Measurements from ENCODE around the gene USP6NL. TPM values are rescaled to one million over a fixed set of nuclear protein-coding genes. Genes with fewer than 3 reads are reported as not detected.
"Not testable (repeated sequence)": the region's sequence is repeated elsewhere in the genome, so short reads cannot be mapped to it uniquely, and the experiment has no call there.

The USP6NL gene
- total RNA-seq, 1 experiment from 2014 or later: 13.0 TPM

GRCh38 chr10:11437391-11438142 is 173.9 kb downstream of the USP6NL start:
- no peak for DNase-seq
- no peaks in the 10 kb centered on the region for H3K79me2 ChIP-seq (ENCODE audit: low read length)
- TF ChIP-seq EZH2phosphoT487 (IDR thresholded peaks at IDR 0.05; ENCODE audit: borderline replicate concordance, low read length) (no peak), EZH2 (IDR thresholded peaks at IDR 0.05; ENCODE audit: low read length, unreplicated experiment) (no peak)
- TF ChIP-seq, protein P1, sequence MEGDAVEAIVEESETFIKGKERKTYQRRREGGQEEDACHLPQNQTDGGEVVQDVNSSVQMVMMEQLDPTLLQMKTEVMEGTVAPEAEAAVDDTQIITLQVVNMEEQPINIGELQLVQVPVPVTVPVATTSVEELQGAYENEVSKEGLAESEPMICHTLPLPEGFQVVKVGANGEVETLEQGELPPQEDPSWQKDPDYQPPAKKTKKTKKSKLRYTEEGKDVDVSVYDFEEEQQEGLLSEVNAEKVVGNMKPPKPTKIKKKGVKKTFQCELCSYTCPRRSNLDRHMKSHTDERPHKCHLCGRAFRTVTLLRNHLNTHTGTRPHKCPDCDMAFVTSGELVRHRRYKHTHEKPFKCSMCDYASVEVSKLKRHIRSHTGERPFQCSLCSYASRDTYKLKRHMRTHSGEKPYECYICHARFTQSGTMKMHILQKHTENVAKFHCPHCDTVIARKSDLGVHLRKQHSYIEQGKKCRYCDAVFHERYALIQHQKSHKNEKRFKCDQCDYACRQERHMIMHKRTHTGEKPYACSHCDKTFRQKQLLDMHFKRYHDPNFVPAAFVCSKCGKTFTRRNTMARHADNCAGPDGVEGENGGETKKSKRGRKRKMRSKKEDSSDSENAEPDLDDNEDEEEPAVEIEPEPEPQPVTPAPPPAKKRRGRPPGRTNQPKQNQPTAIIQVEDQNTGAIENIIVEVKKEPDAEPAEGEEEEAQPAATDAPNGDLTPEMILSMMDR (conservative IDR thresholded peaks at IDR 0.05; ENCODE audit: low read depth, low read length): no peak
- no peak overlapping the region for H2AFZ ChIP-seq (ENCODE audit: low read length)
- H3K36me3 ChIP-seq (ENCODE audit: low read depth, low read length): no peaks in the 10 kb centered on the region
- no peak overlapping the region for H3K9ac ChIP-seq (ENCODE audit: low read length)
- ChIA-PET POLR2A (ENCODE audit: unreplicated experiment) (no interaction called here), CTCF (no interaction called here)
- no peak overlapping the region for H3K4me2 ChIP-seq (ENCODE audit: low read length)
- no peaks in the 10 kb centered on the region for H3K4me1 ChIP-seq (ENCODE audit: insufficient read depth, low read length)
- H3K4me3 ChIP-seq (ENCODE audit: low read length): no peak overlapping the region
- no peak for ATAC-seq
- H3K27me3 ChIP-seq (ENCODE audit: low read length): peaks cover 33% of the 10 kb centered on the region
- H4K20me1 ChIP-seq (ENCODE audit: low read length): no peaks in the 10 kb centered on the region
- no peaks in the 10 kb centered on the region for H3K9me2 ChIP-seq (replicated peaks; ENCODE audit: low read length)
- no peaks in the 10 kb centered on the region for H3F3A ChIP-seq (ENCODE audit: low read length, unreplicated experiment)
- no peak overlapping the region for H3K27ac ChIP-seq (ENCODE audit: low read length)
- intact Hi-C loops (cut with micrococcal nuclease): no loop called here
- H3K9me3 ChIP-seq (ENCODE audit: low read length): no peaks in the 10 kb centered on the region
- no TSS peak for BruUV-seq (replicated peaks)

DNA sequence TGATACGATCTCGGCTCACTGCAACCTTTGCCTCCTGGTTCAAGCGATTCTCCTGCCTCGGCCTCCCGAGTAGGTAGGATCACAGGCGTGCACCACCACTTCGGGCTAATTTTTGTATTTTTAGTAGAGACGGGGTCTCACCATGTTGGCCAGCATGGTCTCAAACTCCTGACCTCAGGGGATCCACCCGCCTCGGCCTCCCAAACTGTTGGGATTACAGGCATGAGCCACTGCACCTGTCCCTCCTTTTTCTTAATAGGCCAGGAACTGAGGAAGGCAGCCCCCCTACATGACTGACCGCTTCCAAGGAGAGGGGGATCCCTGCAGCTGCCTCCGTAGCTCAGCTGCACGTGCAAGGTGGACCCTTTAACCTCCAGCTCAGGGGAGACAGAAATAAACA is 175.0 kb downstream of the USP6NL start:
- H3K9me2 ChIP-seq (replicated peaks; ENCODE audit: low read length); DNase-seq; intact Hi-C loops (cut with micrococcal nuclease); ATAC-seq; H3K9ac ChIP-seq (ENCODE audit: low read length); CTCF ChIA-PET; H3K4me2 ChIP-seq (ENCODE audit: low read length); POLR2A ChIA-PET (ENCODE audit: unreplicated experiment); H4K20me1 ChIP-seq (ENCODE audit: low read length); H2AFZ ChIP-seq (ENCODE audit: low read length); H3K9me3 ChIP-seq (ENCODE audit: low read length); BruUV-seq (replicated peaks); H3K4me3 ChIP-seq (ENCODE audit: low read length); H3K4me1 ChIP-seq (ENCODE audit: insufficient read depth, low read length); H3K79me2 ChIP-seq (ENCODE audit: low read length); H3F3A ChIP-seq (ENCODE audit: low read length, unreplicated experiment); H3K27ac ChIP-seq (ENCODE audit: low read length); H3K36me3 ChIP-seq (ENCODE audit: low read depth, low read length): not testable (repeated sequence)
- H3K27me3 ChIP-seq (ENCODE audit: low read length): peaks cover 28% of the 10 kb centered on the region

DNA sequence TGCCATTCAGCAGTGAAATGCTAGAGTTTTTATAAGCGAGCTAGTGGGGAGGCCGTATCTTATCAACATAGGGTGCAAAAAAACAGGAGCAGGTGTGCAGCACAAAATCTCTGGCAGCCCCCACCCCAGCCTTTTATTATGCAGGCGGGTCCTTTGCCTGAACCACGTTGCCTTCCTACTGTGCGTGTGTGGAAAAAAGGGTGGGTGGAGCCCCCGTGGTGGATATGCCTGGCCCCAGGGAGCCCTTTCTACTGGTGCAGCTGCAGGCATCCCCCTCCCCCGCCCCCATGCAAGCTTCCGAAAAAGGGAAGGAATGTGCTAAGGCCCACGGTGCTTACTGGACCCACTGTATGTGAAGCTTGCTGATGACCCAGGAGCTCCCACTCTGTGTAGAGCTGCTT is 175.9 kb downstream of the USP6NL start:
- Histone ChIP-seq H3K36me3 (ENCODE audit: low read depth, low read length) (no peaks in the 10 kb centered on the region), H3K9me2 (replicated peaks; ENCODE audit: low read length) (no peaks in the 10 kb centered on the region), H3K79me2 (ENCODE audit: low read length) (no peaks in the 10 kb centered on the region), H3K9me3 (ENCODE audit: low read length) (no peaks in the 10 kb centered on the region), H2AFZ (ENCODE audit: low read length) (no peak overlapping the region), H3K4me1 (ENCODE audit: insufficient read depth, low read length) (no peaks in the 10 kb centered on the region), H3F3A (ENCODE audit: low read length, unreplicated experiment) (no peaks in the 10 kb centered on the region), H4K20me1 (ENCODE audit: low read length) (no peaks in the 10 kb centered on the region), H3K9ac (ENCODE audit: low read length) (no peak overlapping the region), H3K27me3 (ENCODE audit: low read length) (peaks cover 19% of the 10 kb centered on the region), H3K4me3 (ENCODE audit: low read length) (no peak overlapping the region), H3K27ac (ENCODE audit: low read length) (no peak overlapping the region), H3K4me2 (ENCODE audit: low read length) (no peak overlapping the region)
- TF ChIP-seq, protein P1 (conservative IDR thresholded peaks at IDR 0.05; ENCODE audit: low read depth, low read length): no peak
- no peak for TF ChIP-seq EZH2 (IDR thresholded peaks at IDR 0.05; ENCODE audit: low read length, unreplicated experiment)
- no peak for TF ChIP-seq EZH2phosphoT487 (IDR thresholded peaks at IDR 0.05; ENCODE audit: borderline replicate concordance, low read length)
- intact Hi-C loops (cut with micrococcal nuclease): no loop called here
- ChIA-PET POLR2A (ENCODE audit: unreplicated experiment) (no interaction called here), CTCF (no interaction called here)
- ATAC-seq (no peak), DNase-seq (no peak)
- no TSS peak for BruUV-seq (replicated peaks)

All from PC-3 (cell line).